Nephron progenitor cell (in vitro differentiated cells): ENCODE results near the gene RAB26.
"Not testable (repeated sequence)": the region's sequence is repeated elsewhere in the genome, so short reads cannot be mapped to it uniquely, and the experiment has no call there.

Experiments used
- DNase-seq: peaks from one replicate; pipeline ENCODE4 v3.0.0; 2021
- H3K27ac Mint-ChIP-seq: 2 replicates; pipeline ENCODE4 v1.8.0; 2021; ENCODE audit warnings: mild to moderate bottlenecking, moderate library complexity, mixed read lengths
- H3K27me3 Mint-ChIP-seq: 2 replicates; pipeline ENCODE4 v1.8.0; 2021; ENCODE audit warnings: mild to moderate bottlenecking, low read depth, mixed read lengths; ENCODE audit not compliant: poor library complexity
- H3K36me3 Mint-ChIP-seq: 2 replicates; pipeline ENCODE4 v1.8.0; 2021; ENCODE audit warnings: low read depth, mixed read lengths
- H3K4me1 Mint-ChIP-seq: 2 replicates; pipeline ENCODE4 v1.8.0; 2021; ENCODE audit warnings: mixed read lengths
- H3K4me3 Mint-ChIP-seq: 2 replicates; pipeline ENCODE4 v1.8.0; 2021; ENCODE audit warnings: mild to moderate bottlenecking, moderate library complexity, mixed read lengths
- H3K9me3 Mint-ChIP-seq: 2 replicates; pipeline ENCODE4 v1.8.0; 2021; ENCODE audit warnings: mild to moderate bottlenecking, moderate library complexity, mixed read lengths
- CTCF ChIP-seq: fragments of 200-600 bp; sonication (generic); IDR thresholded peaks from 2 replicates; pipeline ENCODE4 v1.5.0; 2021; ENCODE audit warnings: antibody characterized with exemption

RAB26 gene

GRCh38 chr16:2147981-2148671, at the start of gene RAB26:
Gene RAB26 (plus strand): TSS chr16:2148625. CDS start chr16:2148784, 159 bp downstream.
- TF ChIP-seq CTCF, result no peak
- H3K4me1 Mint-ChIP-seq, result peaks cover 50% of the 10 kb centered on the region
- H3K4me3 Mint-ChIP-seq, result peak within 1 kb of the TSS; percentile 74
- H3K27me3 Mint-ChIP-seq, result peaks cover 6% of the 10 kb centered on the region
- peak; percentile 85 for DNase-seq
- no peak within 1 kb of the TSS for H3K27ac Mint-ChIP-seq
- no peaks in the 10 kb centered on the region for H3K9me3 Mint-ChIP-seq
- peaks cover 11% of the 10 kb centered on the region for H3K36me3 Mint-ChIP-seq

- H3K9me3 Mint-ChIP-seq, H3K27me3 Mint-ChIP-seq, H3K4me3 Mint-ChIP-seq, H3K27ac Mint-ChIP-seq, DNase-seq, H3K4me1 Mint-ChIP-seq: not testable (repeated sequence)
- peaks cover 12% of the 10 kb centered on the region for H3K36me3 Mint-ChIP-seq
These were observed 46.8 kb upstream of the RAB26 start for GRCh38 chr16:2101581-2101980.

- Mint-ChIP-seq H3K27me3 (no peaks in the 10 kb centered on the region), H3K36me3 (peaks cover 9% of the 10 kb centered on the region), H3K4me3 (no peak overlapping the region), H3K9me3 (no peaks in the 10 kb centered on the region), H3K4me1 (no peaks in the 10 kb centered on the region), H3K27ac (no peak overlapping the region)
- DNase-seq, result no peak
- no peak for TF ChIP-seq CTCF
These were observed 46.0 kb upstream of the RAB26 start for GRCh38 chr16:2102471-2102870.

- H3K4me3 Mint-ChIP-seq, H3K27me3 Mint-ChIP-seq, H3K4me1 Mint-ChIP-seq, H3K9me3 Mint-ChIP-seq, DNase-seq: not testable (repeated sequence)
- Mint-ChIP-seq H3K27ac (peak overlapping the region; percentile 92), H3K36me3 (peaks cover 12% of the 10 kb centered on the region)
These were observed 44.0 kb upstream of the RAB26 start for GRCh38 chr16:2104464-2104863.

- not testable (repeated sequence) for H3K4me3 Mint-ChIP-seq, H3K27ac Mint-ChIP-seq, H3K9me3 Mint-ChIP-seq, H3K4me1 Mint-ChIP-seq, H3K27me3 Mint-ChIP-seq, DNase-seq
- H3K36me3 Mint-ChIP-seq, result peaks cover 12% of the 10 kb centered on the region
These were observed 43.1 kb upstream of the RAB26 start for GRCh38 chr16:2105291-2105690.

GRCh38 chr16:2105769-2106168, 42.7 kb upstream of the RAB26 start:
- not testable (repeated sequence) for H3K27ac Mint-ChIP-seq, H3K27me3 Mint-ChIP-seq, DNase-seq, H3K4me1 Mint-ChIP-seq, H3K4me3 Mint-ChIP-seq, H3K9me3 Mint-ChIP-seq
- H3K36me3 Mint-ChIP-seq, result peaks cover 12% of the 10 kb centered on the region

- not testable (repeated sequence) for H3K4me3 Mint-ChIP-seq, H3K27me3 Mint-ChIP-seq, DNase-seq, H3K4me1 Mint-ChIP-seq, H3K36me3 Mint-ChIP-seq, H3K27ac Mint-ChIP-seq, H3K9me3 Mint-ChIP-seq
These were observed 42.2 kb upstream of the RAB26 start for GRCh38 chr16:2106211-2106610.

- H3K27me3 Mint-ChIP-seq, H3K36me3 Mint-ChIP-seq, H3K9me3 Mint-ChIP-seq, H3K4me3 Mint-ChIP-seq, H3K4me1 Mint-ChIP-seq, H3K27ac Mint-ChIP-seq, DNase-seq: not testable (repeated sequence)
These were observed 41.2 kb upstream of the RAB26 start for GRCh38 chr16:2107121-2107790.

GRCh38 chr16:2107791-2108125, 40.7 kb upstream of the RAB26 start:
- not testable (repeated sequence) for H3K27ac Mint-ChIP-seq, H3K27me3 Mint-ChIP-seq, H3K4me3 Mint-ChIP-seq

GRCh38 chr16:2108446-2109270, 39.8 kb upstream of the RAB26 start:
- not testable (repeated sequence) for H3K9me3 Mint-ChIP-seq

More at GRCh38 chr16:2107791-2108125, 40.7 kb upstream of the RAB26 start:
- H3K9me3 Mint-ChIP-seq, H3K4me1 Mint-ChIP-seq, DNase-seq, H3K36me3 Mint-ChIP-seq: not testable (repeated sequence)

GRCh38 chr16:2109271-2109580, 39.2 kb upstream of the RAB26 start:
- not testable (repeated sequence) for H3K9me3 Mint-ChIP-seq, H3K27me3 Mint-ChIP-seq, DNase-seq, H3K4me1 Mint-ChIP-seq, H3K27ac Mint-ChIP-seq, H3K4me3 Mint-ChIP-seq, H3K36me3 Mint-ChIP-seq

More at GRCh38 chr16:2108446-2109270, 39.8 kb upstream of the RAB26 start:
- DNase-seq, H3K36me3 Mint-ChIP-seq, H3K4me1 Mint-ChIP-seq, H3K4me3 Mint-ChIP-seq, H3K27ac Mint-ChIP-seq, H3K27me3 Mint-ChIP-seq: not testable (repeated sequence)

GRCh38 chr16:2109872-2110271, 38.6 kb upstream of the RAB26 start:
- H3K9me3 Mint-ChIP-seq, H3K4me3 Mint-ChIP-seq, H3K4me1 Mint-ChIP-seq, H3K36me3 Mint-ChIP-seq, H3K27ac Mint-ChIP-seq, H3K27me3 Mint-ChIP-seq, DNase-seq: not testable (repeated sequence)
